Ascending aorta (tissue), 2 donors: ENCODE results near the gene NTSR1. TPM values are rescaled to one million over a fixed set of nuclear protein-coding genes. Genes with fewer than 3 reads are reported as not detected.

Source experiments
- DNase-seq, 2 donors: peaks; one replicate each; pipeline ENCODE4 v3.0.0-alpha.2; 2019; ENCODE audit warnings: low spot score in 2 of 2
- H3K27ac ChIP-seq, 2 donors: fragments of 200-600 bp; sonication (generic); one replicate each; pipeline ENCODE4 v1.5.1; 2016 to 2017; ENCODE audit warnings: mild to moderate bottlenecking in 1 of 2
- H3K27me3 ChIP-seq: fragments of 200-600 bp; sonication (generic); one replicate; pipeline ENCODE4 v1.5.1; 2017
- H3K36me3 ChIP-seq, 2 donors: fragments of 200-600 bp; sonication (generic); one replicate each; pipeline ENCODE4 v1.5.1; 2016
- H3K4me1 ChIP-seq, 2 donors: fragments of 200-600 bp; sonication (generic); one replicate each; pipeline ENCODE4 v1.5.1; 2016 to 2017; ENCODE audit warnings: mild to moderate bottlenecking in 1 of 2
- H3K4me3 ChIP-seq, 2 donors: fragments of 200-600 bp; sonication (generic); one replicate each; pipeline ENCODE4 v1.5.1; 2016 to 2017; ENCODE audit warnings: mild to moderate bottlenecking in 1 of 2
- H3K9me3 ChIP-seq, 2 donors: fragments of 200-600 bp; sonication (generic); one replicate each; pipeline ENCODE4 v1.5.1; 2016
- CTCF ChIP-seq, 3 experiments: fragments of 200-600 bp in 2 of 3; fragments of 450-650 bp in 1 of 3; sonication (generic) in 2 of 3; IDR thresholded peaks; one replicate each; pipeline ENCODE4 v1.5.1; 2016 to 2019; ENCODE audit warnings: antibody characterized with exemption in 3 of 3, mild to moderate bottlenecking in 1 of 3, moderate library complexity in 1 of 3
- intact Hi-C: fragments of 100-400 bp; cut with DNase I; formaldehyde crosslinking; loops from one replicate; pipeline ENCODE4 v1.15.1; 2023
- total RNA-seq: library from RNA; depleted of rRNA; stranded (reverse); fragments of >200 nt; gene quantifications from one replicate; pipeline ENCODE4 v1.1.0, GENCODE V29; 2016

Gene NTSR1
- total RNA-seq, 1 donor from 2014 or later, result not detected

DNA sequence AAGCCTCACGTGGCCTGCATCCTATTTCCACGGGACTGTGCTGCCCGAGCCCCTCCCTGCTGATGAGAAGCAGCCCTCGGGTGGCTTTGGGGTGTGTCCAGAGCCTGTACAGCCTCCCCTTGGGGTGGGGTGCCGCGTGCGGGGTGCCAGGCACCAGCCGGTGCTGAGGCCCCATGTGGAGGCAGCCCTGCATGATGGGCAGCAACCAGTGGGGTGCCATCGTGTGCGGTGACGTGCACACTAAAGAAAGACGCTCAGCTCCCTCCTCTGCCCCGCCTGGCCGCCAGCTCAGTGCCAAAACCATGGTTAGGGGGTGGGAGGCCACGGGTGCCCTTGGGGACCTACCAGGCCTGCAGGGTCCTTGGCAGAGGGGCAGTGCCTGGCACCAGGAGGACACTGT lies 26.2 kb downstream of the NTSR1 start:
- no peaks in the 10 kb centered on the region for H3K36me3 ChIP-seq
- intact Hi-C loops, result no loop called here
- H3K4me1 ChIP-seq, result no peaks in the 10 kb centered on the region
- no peak for TF ChIP-seq CTCF (IDR thresholded peaks at IDR 0.05)
- DNase-seq, result no peak
- H3K27ac ChIP-seq, result no peak overlapping the region
- no peaks in the 10 kb centered on the region for H3K27me3 ChIP-seq
- H3K4me3 ChIP-seq, result no peak overlapping the region
- no peaks in the 10 kb centered on the region for H3K9me3 ChIP-seq

DNA sequence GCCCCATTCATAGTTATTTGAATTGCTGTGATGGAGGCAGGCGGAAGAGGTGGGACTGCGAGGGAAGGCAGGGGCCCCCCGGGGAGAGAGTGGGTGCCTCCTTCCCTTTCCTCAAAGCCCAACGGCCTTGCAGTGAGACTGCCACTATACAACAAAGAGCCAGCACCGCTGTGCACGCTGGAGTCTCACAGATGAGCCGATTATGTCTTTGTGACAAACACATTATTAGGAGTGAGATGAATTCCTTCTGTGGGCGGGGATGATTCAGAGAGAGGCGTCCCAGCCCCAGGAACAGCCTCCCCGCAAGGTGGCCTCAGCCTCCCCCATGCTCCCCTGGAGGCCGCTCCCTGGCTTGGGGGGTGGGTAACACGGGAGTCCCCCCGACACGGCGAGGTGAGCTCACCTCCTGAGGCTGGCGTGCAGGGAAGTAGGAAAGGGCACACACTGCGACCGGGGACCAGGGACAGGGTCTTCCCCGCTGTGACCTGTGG lies 26.7 kb downstream of the NTSR1 start:
- no peaks in the 10 kb centered on the region for H3K27me3 ChIP-seq
- intact Hi-C loops, result no loop called here
- no peak overlapping the region for H3K4me3 ChIP-seq
- H3K4me1 ChIP-seq, result no peaks in the 10 kb centered on the region
- no peaks in the 10 kb centered on the region for H3K36me3 ChIP-seq
- no peaks in the 10 kb centered on the region for H3K9me3 ChIP-seq
- no peak overlapping the region for H3K27ac ChIP-seq
- no peak for TF ChIP-seq CTCF (IDR thresholded peaks at IDR 0.05)
- DNase-seq, result no peak

- H3K4me3 ChIP-seq, result no peak overlapping the region
- H3K27me3 ChIP-seq, result no peaks in the 10 kb centered on the region
- intact Hi-C loops, result no loop called here
- no peak for DNase-seq
- H3K9me3 ChIP-seq, result no peaks in the 10 kb centered on the region
- no peak overlapping the region for H3K27ac ChIP-seq
- no peaks in the 10 kb centered on the region for H3K36me3 ChIP-seq
- TF ChIP-seq CTCF (IDR thresholded peaks at IDR 0.05), result no peak
- no peaks in the 10 kb centered on the region for H3K4me1 ChIP-seq
These were observed 27.4 kb downstream of the NTSR1 start for GRCh38 chr20:62736026-62736406.

GRCh38 chr20:62736407-62737071 lies 27.9 kb downstream of the NTSR1 start:
- Histone ChIP-seq H3K36me3 (no peaks in the 10 kb centered on the region), H3K4me1 (no peaks in the 10 kb centered on the region), H3K9me3 (no peaks in the 10 kb centered on the region), H3K4me3 (no peak overlapping the region), H3K27ac (no peak overlapping the region), H3K27me3 (no peaks in the 10 kb centered on the region)
- DNase-seq, result no peak
- intact Hi-C loops, result no loop called here
- no peak for TF ChIP-seq CTCF (IDR thresholded peaks at IDR 0.05)

- Histone ChIP-seq H3K9me3 (no peaks in the 10 kb centered on the region), H3K4me1 (no peaks in the 10 kb centered on the region), H3K27me3 (no peaks in the 10 kb centered on the region), H3K4me3 (no peak overlapping the region), H3K27ac (no peak overlapping the region), H3K36me3 (no peaks in the 10 kb centered on the region)
- no peak for DNase-seq
- intact Hi-C loops, result no loop called here
- TF ChIP-seq CTCF (IDR thresholded peaks at IDR 0.05), result no peak
These were observed 28.7 kb downstream of the NTSR1 start for GRCh38 chr20:62737271-62737811.
